ENCODE data around the gene HERPUD2.

Gene HERPUD2

GRCh38 chr7:35645691-35646090, 49.2 kb downstream of the HERPUD2 start:
- Histone ChIP-seq H3K4me3 (ENCODE audit: low read length) (no peak overlapping the region), H3K9ac (ENCODE audit: low read length) (no peak overlapping the region), H3K27me3 (ENCODE audit: control insufficient read depth, insufficient read depth, low read length) (no peaks in the 10 kb centered on the region), H3K27ac (ENCODE audit: low read length) (no peak overlapping the region), H3K4me1 (ENCODE audit: control insufficient read depth, low read depth, low read length) (peaks cover 18% of the 10 kb centered on the region), H3K36me3 (ENCODE audit: control insufficient read depth, low read depth, low read length) (no peaks in the 10 kb centered on the region), H3K9me3 (ENCODE audit: control insufficient read depth, low read depth, low read length) (no peaks in the 10 kb centered on the region)

GRCh38 chr7:35630024-35630972, 64.6 kb downstream of the HERPUD2 start:
- Histone ChIP-seq H3K9me3 (ENCODE audit: control insufficient read depth, low read depth, low read length) (no peaks in the 10 kb centered on the region), H3K9ac (ENCODE audit: low read length) (no peak overlapping the region), H3K27me3 (ENCODE audit: control insufficient read depth, insufficient read depth, low read length) (no peaks in the 10 kb centered on the region), H3K4me3 (ENCODE audit: low read length) (no peak overlapping the region), H3K4me1 (ENCODE audit: control insufficient read depth, low read depth, low read length) (peaks cover 8% of the 10 kb centered on the region), H3K27ac (ENCODE audit: low read length) (no peak overlapping the region), H3K36me3 (ENCODE audit: control insufficient read depth, low read depth, low read length) (peaks cover 7% of the 10 kb centered on the region)

- H3K9me3 ChIP-seq (ENCODE audit: control insufficient read depth, low read depth, low read length) = no peaks in the 10 kb centered on the region
- no peak overlapping the region for H3K27ac ChIP-seq (ENCODE audit: low read length)
- H3K4me3 ChIP-seq (ENCODE audit: low read length) = no peak overlapping the region
- peaks cover 10% of the 10 kb centered on the region for H3K4me1 ChIP-seq (ENCODE audit: control insufficient read depth, low read depth, low read length)
- no peaks in the 10 kb centered on the region for H3K27me3 ChIP-seq (ENCODE audit: control insufficient read depth, insufficient read depth, low read length)
- no peak overlapping the region for H3K9ac ChIP-seq (ENCODE audit: low read length)
- H3K36me3 ChIP-seq (ENCODE audit: control insufficient read depth, low read depth, low read length) = no peaks in the 10 kb centered on the region
These were observed 70.4 kb downstream of the HERPUD2 start for GRCh38 chr7:35624299-35625186.

GRCh38 chr7:35623381-35623780, 71.6 kb downstream of the HERPUD2 start:
- Histone ChIP-seq H3K9me3 (ENCODE audit: control insufficient read depth, low read depth, low read length) (no peaks in the 10 kb centered on the region), H3K27ac (ENCODE audit: low read length) (no peak overlapping the region), H3K9ac (ENCODE audit: low read length) (no peak overlapping the region), H3K27me3 (ENCODE audit: control insufficient read depth, insufficient read depth, low read length) (no peaks in the 10 kb centered on the region), H3K4me3 (ENCODE audit: low read length) (no peak overlapping the region), H3K36me3 (ENCODE audit: control insufficient read depth, low read depth, low read length) (no peaks in the 10 kb centered on the region), H3K4me1 (ENCODE audit: control insufficient read depth, low read depth, low read length) (peaks cover 10% of the 10 kb centered on the region)

- Histone ChIP-seq H3K9ac (ENCODE audit: low read length) (no peak overlapping the region), H3K4me1 (ENCODE audit: control insufficient read depth, low read depth, low read length) (peaks cover 3% of the 10 kb centered on the region), H3K27me3 (ENCODE audit: control insufficient read depth, insufficient read depth, low read length) (no peaks in the 10 kb centered on the region), H3K36me3 (ENCODE audit: control insufficient read depth, low read depth, low read length) (no peaks in the 10 kb centered on the region), H3K27ac (ENCODE audit: low read length) (no peak overlapping the region), H3K4me3 (ENCODE audit: low read length) (no peak overlapping the region), H3K9me3 (ENCODE audit: control insufficient read depth, low read depth, low read length) (no peaks in the 10 kb centered on the region)
These were observed 75.1 kb downstream of the HERPUD2 start for GRCh38 chr7:35619863-35620262.

- Histone ChIP-seq H3K27me3 (ENCODE audit: control insufficient read depth, insufficient read depth, low read length) (no peaks in the 10 kb centered on the region), H3K36me3 (ENCODE audit: control insufficient read depth, low read depth, low read length) (no peaks in the 10 kb centered on the region), H3K9me3 (ENCODE audit: control insufficient read depth, low read depth, low read length) (no peaks in the 10 kb centered on the region), H3K27ac (ENCODE audit: low read length) (no peak overlapping the region), H3K9ac (ENCODE audit: low read length) (no peak overlapping the region), H3K4me3 (ENCODE audit: low read length) (no peak overlapping the region), H3K4me1 (ENCODE audit: control insufficient read depth, low read depth, low read length) (no peaks in the 10 kb centered on the region)
These were observed 77.9 kb downstream of the HERPUD2 start for GRCh38 chr7:35617041-35617440.

- H3K27ac ChIP-seq (ENCODE audit: low read length) = no peak overlapping the region
- H3K27me3 ChIP-seq (ENCODE audit: control insufficient read depth, insufficient read depth, low read length) = no peaks in the 10 kb centered on the region
- H3K4me3 ChIP-seq (ENCODE audit: low read length) = no peak overlapping the region
- H3K9ac ChIP-seq (ENCODE audit: low read length) = no peak overlapping the region
- H3K36me3 ChIP-seq (ENCODE audit: control insufficient read depth, low read depth, low read length) = no peaks in the 10 kb centered on the region
- H3K4me1 ChIP-seq (ENCODE audit: control insufficient read depth, low read depth, low read length) = no peaks in the 10 kb centered on the region
- no peaks in the 10 kb centered on the region for H3K9me3 ChIP-seq (ENCODE audit: control insufficient read depth, low read depth, low read length)
These were observed 81.8 kb downstream of the HERPUD2 start for GRCh38 chr7:35613150-35613549.

GRCh38 chr7:35605760-35606159, 89.2 kb downstream of the HERPUD2 start:
- Histone ChIP-seq H3K4me1 (ENCODE audit: control insufficient read depth, low read depth, low read length) (no peaks in the 10 kb centered on the region), H3K9ac (ENCODE audit: low read length) (no peak overlapping the region), H3K27ac (ENCODE audit: low read length) (no peak overlapping the region)

GRCh38 chr7:35604595-35604994, 90.3 kb downstream of the HERPUD2 start:
- H3K9ac ChIP-seq (ENCODE audit: low read length) = no peak overlapping the region
- no peaks in the 10 kb centered on the region for H3K36me3 ChIP-seq (ENCODE audit: control insufficient read depth, low read depth, low read length)
- no peaks in the 10 kb centered on the region for H3K9me3 ChIP-seq (ENCODE audit: control insufficient read depth, low read depth, low read length)
- no peak overlapping the region for H3K4me3 ChIP-seq (ENCODE audit: low read length)
- no peak overlapping the region for H3K27ac ChIP-seq (ENCODE audit: low read length)
- no peaks in the 10 kb centered on the region for H3K4me1 ChIP-seq (ENCODE audit: control insufficient read depth, low read depth, low read length)
- H3K27me3 ChIP-seq (ENCODE audit: control insufficient read depth, insufficient read depth, low read length) = no peaks in the 10 kb centered on the region

More at GRCh38 chr7:35605760-35606159, 89.2 kb downstream of the HERPUD2 start:
- no peaks in the 10 kb centered on the region for H3K27me3 ChIP-seq (ENCODE audit: control insufficient read depth, insufficient read depth, low read length)
- H3K36me3 ChIP-seq (ENCODE audit: control insufficient read depth, low read depth, low read length) = no peaks in the 10 kb centered on the region
- no peak overlapping the region for H3K4me3 ChIP-seq (ENCODE audit: low read length)
- H3K9me3 ChIP-seq (ENCODE audit: control insufficient read depth, low read depth, low read length) = no peaks in the 10 kb centered on the region

GRCh38 chr7:35599645-35600044, 95.3 kb downstream of the HERPUD2 start:
- H3K4me1 ChIP-seq (ENCODE audit: control insufficient read depth, low read depth, low read length) = peaks cover 4% of the 10 kb centered on the region
- H3K36me3 ChIP-seq (ENCODE audit: control insufficient read depth, low read depth, low read length) = no peaks in the 10 kb centered on the region
- H3K4me3 ChIP-seq (ENCODE audit: low read length) = no peak overlapping the region
- H3K9me3 ChIP-seq (ENCODE audit: control insufficient read depth, low read depth, low read length) = no peaks in the 10 kb centered on the region
- no peak overlapping the region for H3K27ac ChIP-seq (ENCODE audit: low read length)
- no peak overlapping the region for H3K9ac ChIP-seq (ENCODE audit: low read length)
- no peaks in the 10 kb centered on the region for H3K27me3 ChIP-seq (ENCODE audit: control insufficient read depth, insufficient read depth, low read length)

GRCh38 chr7:35599061-35599460, 95.9 kb downstream of the HERPUD2 start:
- Histone ChIP-seq H3K9me3 (ENCODE audit: control insufficient read depth, low read depth, low read length) (no peaks in the 10 kb centered on the region), H3K36me3 (ENCODE audit: control insufficient read depth, low read depth, low read length) (no peaks in the 10 kb centered on the region), H3K4me3 (ENCODE audit: low read length) (no peak overlapping the region), H3K9ac (ENCODE audit: low read length) (no peak overlapping the region), H3K27ac (ENCODE audit: low read length) (no peak overlapping the region), H3K27me3 (ENCODE audit: control insufficient read depth, insufficient read depth, low read length) (no peaks in the 10 kb centered on the region), H3K4me1 (ENCODE audit: control insufficient read depth, low read depth, low read length) (peaks cover 4% of the 10 kb centered on the region)
